Muscle of arm (tissue), 12 donors: ENCODE data around the gene PPIP5K2. TPM values are rescaled to one million over a fixed set of nuclear protein-coding genes. Genes with fewer than 3 reads are reported as not detected.
"Not testable (repeated sequence)": the region's sequence is repeated elsewhere in the genome, so short reads cannot be mapped to it uniquely, and the experiment has no call there.

ENCODE experiments used
- DNase-seq: peaks from one replicate; pipeline ENCODE4 v3.0.0-alpha.2; 2013
- polyA plus RNA-seq, 12 donors: library from polyadenylated mRNA; unstranded; fragments of 120-200 nt; gene quantifications; one replicate each; pipeline ENCODE4 v1.2.1, GENCODE V29; 2013; ENCODE audit not compliant: insufficient read length in 12 of 12

PPIP5K2 gene
- polyA plus RNA-seq, 12 donors = 25.4 to 87.3 (median 45.9) TPM; not detected in 1

- no peak for DNase-seq
Observed at GRCh38 chr5:103205991-103206700, 86.0 kb downstream of the PPIP5K2 start.

- no peak for DNase-seq
Observed at GRCh38 chr5:103207011-103207410, 86.9 kb downstream of the PPIP5K2 start.

- no peak for DNase-seq
Observed at GRCh38 chr5:103207653-103208052, 87.6 kb downstream of the PPIP5K2 start.

GRCh38 chr5:103208460-103208859 is 88.4 kb downstream of the PPIP5K2 start:
- no peak for DNase-seq

GRCh38 chr5:103209065-103209464 is 89.0 kb downstream of the PPIP5K2 start:
- DNase-seq = no peak

GRCh38 chr5:103210952-103211351 is 90.9 kb downstream of the PPIP5K2 start:
- DNase-seq = no peak

GRCh38 chr5:103211576-103212561 is 91.8 kb downstream of the PPIP5K2 start:
- DNase-seq = no peak

- DNase-seq = no peak
Observed at GRCh38 chr5:103216137-103216536, 96.0 kb downstream of the PPIP5K2 start.

- no peak for DNase-seq
Observed at GRCh38 chr5:103216697-103217096, 96.6 kb downstream of the PPIP5K2 start.

- no peak for DNase-seq
Observed at GRCh38 chr5:103217101-103217500, 97.0 kb downstream of the PPIP5K2 start.

GRCh38 chr5:103218164-103218563 is 98.1 kb downstream of the PPIP5K2 start:
- DNase-seq = no peak

- DNase-seq = not testable (repeated sequence)
Observed at GRCh38 chr5:103219074-103219473, 99.0 kb downstream of the PPIP5K2 start.

- DNase-seq = no peak
Observed at GRCh38 chr5:103223031-103223955, 103.2 kb downstream of the PPIP5K2 start.

GRCh38 chr5:103224118-103224893 is 104.2 kb downstream of the PPIP5K2 start:
- no peak for DNase-seq

- DNase-seq = no peak
Observed at GRCh38 chr5:103224894-103225246, 104.8 kb downstream of the PPIP5K2 start.

- DNase-seq = no peak
Observed at GRCh38 chr5:103228061-103228460, 108.0 kb downstream of the PPIP5K2 start.

GRCh38 chr5:103228588-103228987 is 108.5 kb downstream of the PPIP5K2 start:
- no peak for DNase-seq

- no peak for DNase-seq
Observed at GRCh38 chr5:103232393-103232999, 112.4 kb downstream of the PPIP5K2 start.

- no peak for DNase-seq
Observed at GRCh38 chr5:103234239-103234975, 114.3 kb downstream of the PPIP5K2 start.

GRCh38 chr5:103235891-103236290 is 115.8 kb downstream of the PPIP5K2 start:
- DNase-seq = no peak
